MM.1S (cell line): ENCODE measurements around the gene PGPEP1.

Experiments used
- CTCF ChIP-seq: fragments of 300-600 bp; sonication (generic); IDR thresholded peaks from 2 replicates; pipeline ENCODE4 v1.5.1; 2016; ENCODE audit warnings: antibody characterized with exemption, low read length, mixed read lengths
- EZH2 ChIP-seq: fragments of 300-600 bp; sonication (generic); optimal IDR thresholded peaks from 2 replicates; pipeline ENCODE3; 2017; ENCODE audit warnings: low read depth, mild to moderate bottlenecking, antibody characterized with exemption, low read length, mixed read lengths

DNA sequence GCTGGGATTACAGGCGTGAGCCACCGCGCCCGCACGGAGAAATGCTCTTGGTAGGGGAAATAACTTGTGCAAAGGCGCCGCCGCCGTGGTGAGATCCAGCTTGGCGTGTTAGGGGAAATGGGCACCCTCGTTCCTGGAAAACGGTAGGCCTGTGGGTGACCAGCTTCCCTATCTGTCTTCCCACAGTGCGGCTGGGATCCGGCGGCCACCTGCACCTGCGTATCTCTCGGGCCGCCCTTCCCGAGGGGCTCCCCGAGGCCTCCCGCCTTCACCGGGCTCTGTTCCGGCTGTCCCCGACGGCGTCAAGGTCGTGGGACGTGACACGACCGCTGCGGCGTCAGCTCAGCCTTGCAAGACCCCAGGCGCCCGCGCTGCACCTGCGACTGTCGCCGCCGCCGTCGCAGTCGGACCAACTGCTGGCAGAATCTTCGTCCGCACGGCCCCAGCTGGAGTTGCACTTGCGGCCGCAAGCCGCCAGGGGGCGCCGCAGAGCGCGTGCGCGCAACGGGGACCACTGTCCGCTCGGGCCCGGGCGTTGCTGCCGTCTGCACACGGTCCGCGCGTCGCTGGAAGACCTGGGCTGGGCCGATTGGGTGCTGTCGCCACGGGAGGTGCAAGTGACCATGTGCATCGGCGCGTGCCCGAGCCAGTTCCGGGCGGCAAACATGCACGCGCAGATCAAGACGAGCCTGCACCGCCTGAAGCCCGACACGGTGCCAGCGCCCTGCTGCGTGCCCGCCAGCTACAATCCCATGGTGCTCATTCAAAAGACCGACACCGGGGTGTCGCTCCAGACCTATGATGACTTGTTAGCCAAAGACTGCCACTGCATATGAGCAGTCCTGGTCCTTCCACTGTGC is 47.9 kb downstream of the PGPEP1 start:
- TF ChIP-seq CTCF (peak; percentile 98), EZH2 (no peak)
